HUDEP-2 (cell line): Measurements from ENCODE around the gene SLC31A1.

Experiments used
- DNase-seq, 76 experiments: peaks; one replicate each; lab custom pipeline; 2025; ENCODE audit not compliant: unreplicated experiment in 76 of 76; lab: John Stamatoyannopoulos, UW

The SLC31A1 gene

GRCh38 chr9:113258282-113258681, 36.9 kb downstream of the SLC31A1 start:
- DNase-seq: no peak

DNA sequence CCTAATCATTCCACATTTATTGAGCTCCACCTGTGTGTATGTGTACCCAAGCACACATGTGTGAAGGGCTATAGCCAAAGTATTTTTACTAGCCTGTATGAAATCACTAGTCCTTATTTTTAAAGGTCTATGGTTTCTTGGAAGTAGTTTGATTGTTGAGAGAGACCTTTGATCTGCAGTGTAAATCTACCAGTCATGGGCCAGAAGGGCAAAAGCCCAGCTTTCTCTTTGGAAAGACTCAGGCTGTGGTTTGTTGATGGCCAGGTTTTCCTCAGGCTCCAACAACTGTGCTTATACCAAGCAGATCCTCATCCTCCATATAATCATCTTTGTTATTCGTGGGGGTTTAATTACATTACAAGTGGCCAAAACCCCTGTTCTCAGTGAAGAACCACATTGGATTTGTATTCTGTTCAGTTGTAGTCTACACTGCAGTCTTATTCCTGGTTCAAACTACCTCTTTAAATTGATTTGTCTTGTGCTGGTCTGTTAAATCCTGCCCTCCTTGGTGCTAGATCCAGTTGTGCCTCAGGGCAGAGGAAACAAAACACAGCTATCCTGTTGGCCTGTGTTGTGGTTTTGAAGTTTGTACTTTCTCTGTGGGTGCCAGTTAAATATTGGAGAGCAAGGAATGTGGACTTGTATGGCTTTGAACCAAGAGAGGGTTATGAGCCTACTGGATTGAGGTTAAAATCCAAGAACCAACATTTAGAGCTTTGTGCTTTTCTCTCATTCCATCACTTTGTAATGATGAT, 40.8 kb downstream of the SLC31A1 start:
- no peak for DNase-seq

GRCh38 chr9:113266174-113266573, 44.8 kb downstream of the SLC31A1 start:
- DNase-seq: no peak

GRCh38 chr9:113267911-113268566, 46.7 kb downstream of the SLC31A1 start:
- DNase-seq: peak in 27 of 76 experiments; percentile 9 to 78 (median 45)

DNA sequence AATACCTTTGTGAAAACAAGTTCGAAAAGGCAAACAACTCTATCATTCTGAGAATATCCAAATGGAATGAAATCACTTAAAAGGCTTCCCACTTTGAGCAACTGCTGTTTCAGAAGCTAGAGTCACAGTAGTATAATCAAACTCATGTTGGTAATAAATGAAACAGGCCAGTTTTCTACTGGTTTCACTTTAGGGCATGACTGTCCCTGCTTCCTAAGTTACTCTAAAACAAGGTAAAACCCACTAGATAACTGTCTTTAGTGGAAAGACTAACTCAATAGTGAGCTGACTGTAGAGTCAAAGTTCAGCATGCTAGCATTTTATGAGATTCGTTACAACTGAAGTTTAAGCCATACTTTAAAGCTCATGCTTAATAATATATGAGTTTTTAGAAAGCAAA, 48.0 kb downstream of the SLC31A1 start:
- no peak for DNase-seq

GRCh38 chr9:113269871-113270270, 48.5 kb downstream of the SLC31A1 start:
- peak in 9 of 76 experiments; percentile 7 to 37 (median 15) for DNase-seq

- peak in 35 of 76 experiments; percentile 5 to 71 (median 44) for DNase-seq
These were observed 53.3 kb downstream of the SLC31A1 start for GRCh38 chr9:113274474-113275156.

DNA sequence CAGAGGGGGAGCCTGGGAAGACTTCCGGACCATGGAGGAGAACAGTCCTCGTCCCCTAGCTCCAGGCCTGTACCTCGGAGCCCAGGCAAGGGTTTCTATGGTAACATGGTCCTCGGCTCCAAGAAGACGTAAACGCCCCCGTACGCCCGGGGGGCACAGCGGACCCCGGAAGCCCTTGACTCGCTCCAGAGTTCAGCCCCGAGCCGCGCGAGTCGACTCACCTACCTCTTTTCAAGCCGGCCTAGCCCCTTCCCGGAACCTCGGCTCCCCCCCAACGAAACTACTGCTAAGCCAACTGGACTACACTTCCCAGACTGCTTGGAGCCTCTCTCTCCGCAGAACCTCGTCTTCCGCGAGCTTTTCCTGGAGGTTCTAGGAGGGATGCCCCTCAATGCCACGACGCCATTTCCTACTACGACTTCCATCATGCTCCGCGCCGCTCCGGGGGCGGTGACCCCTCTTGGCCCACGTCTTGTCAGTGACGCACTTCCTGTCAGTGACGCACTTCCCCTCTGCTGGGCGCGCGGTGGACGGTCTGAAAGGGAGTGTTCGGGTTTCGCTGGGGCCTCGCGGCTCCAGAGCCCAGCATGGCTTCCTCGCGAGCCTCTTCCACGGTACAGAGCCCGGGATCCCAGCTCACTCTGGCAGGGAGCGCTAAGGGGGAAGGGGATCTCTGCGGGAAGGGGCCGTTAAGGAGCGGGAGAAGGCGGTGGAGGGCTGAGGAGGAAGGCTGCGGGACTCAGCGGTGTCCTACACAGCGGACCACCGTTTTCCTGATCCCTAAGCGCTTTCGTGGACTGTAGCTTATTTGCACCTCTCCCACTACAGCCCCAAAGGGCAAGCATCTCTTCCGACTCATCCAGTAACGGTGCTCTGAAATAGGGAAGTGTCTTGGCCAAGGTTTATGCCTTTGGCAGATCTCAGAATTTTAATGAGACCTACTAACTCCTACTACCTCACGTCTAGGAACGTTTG, 54.1 kb downstream of the SLC31A1 start, which contains the start of the genes CDC26 and PRPF4:
TSS of gene CDC26 (minus strand) at position 416 of the 975 bp plus-strand sequence. CDS start 3,065 bp downstream, outside the sequence.
TSS of gene PRPF4 (plus strand) at position 502 of the 975 bp plus-strand sequence. CDS start at position 588, 86 bp downstream.
- DNase-seq: peak; percentile 54 to 95 (median 90)

DNA sequence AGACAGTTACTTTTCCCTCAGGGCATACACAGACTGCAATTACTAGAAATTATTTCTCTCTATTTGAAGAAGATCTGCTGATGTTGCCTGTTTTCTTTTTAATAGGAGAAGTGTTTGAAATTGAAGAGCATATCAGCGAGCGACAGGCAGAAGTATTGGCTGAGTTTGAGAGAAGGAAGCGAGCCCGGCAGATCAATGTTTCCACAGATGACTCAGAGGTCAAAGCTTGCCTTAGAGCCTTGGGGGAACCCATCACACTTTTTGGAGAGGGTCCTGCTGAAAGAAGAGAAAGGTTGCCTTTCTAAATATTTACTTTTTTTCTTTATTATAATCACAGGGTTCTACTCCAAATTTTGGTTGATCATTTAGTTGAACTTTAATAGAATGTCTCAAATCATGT, 57.5 kb downstream of the SLC31A1 start:
- no peak for DNase-seq

DNA sequence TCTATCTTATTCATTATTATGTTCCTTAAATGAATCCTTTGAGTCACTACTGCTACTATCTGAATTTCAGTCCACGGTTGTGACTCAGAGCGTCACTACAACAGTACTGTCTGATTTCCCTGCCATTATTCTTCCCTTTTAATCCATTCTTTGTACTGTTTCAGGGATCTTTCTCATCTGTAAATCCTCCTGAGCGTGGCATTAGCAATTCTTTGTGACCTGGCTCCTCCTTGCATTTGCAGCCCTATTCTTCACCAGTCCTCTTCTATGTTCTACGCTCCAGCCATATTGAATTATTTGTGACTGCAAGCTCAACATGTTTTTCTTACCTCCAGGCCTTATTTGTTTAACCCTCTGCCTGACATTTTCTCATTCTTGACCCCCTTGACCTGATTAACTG, 60.0 kb downstream of the SLC31A1 start:
- DNase-seq: no peak

DNA sequence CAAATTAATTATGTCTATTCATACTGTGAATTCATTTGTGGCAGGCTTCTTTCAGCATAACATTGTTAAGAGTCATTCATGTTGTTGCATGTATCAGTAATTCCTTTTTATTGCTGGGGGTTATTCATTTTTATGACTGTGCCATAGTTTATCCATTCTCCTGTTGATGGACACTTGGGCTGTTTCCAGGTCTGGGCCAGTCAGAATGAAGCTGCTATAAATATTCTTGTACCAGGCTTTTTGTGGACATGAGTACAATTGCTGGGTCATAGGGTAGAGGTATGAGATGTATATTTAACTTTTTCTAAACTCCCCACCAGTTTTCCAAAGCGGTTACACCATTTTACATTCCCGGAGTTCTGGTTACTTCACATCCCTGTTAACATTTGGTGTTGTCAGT, 67.7 kb downstream of the SLC31A1 start:
- no peak for DNase-seq

GRCh38 chr9:113290052-113290607, 68.8 kb downstream of the SLC31A1 start:
- DNase-seq: no peak

GRCh38 chr9:113293285-113293878, 72.0 kb downstream of the SLC31A1 start:
- DNase-seq: no peak

GRCh38 chr9:113296247-113296646, 74.9 kb downstream of the SLC31A1 start:
- DNase-seq: peak in 11 of 76 experiments; percentile 2 to 25 (median 13)

- DNase-seq: no peak
These were observed 75.6 kb downstream of the SLC31A1 start for GRCh38 chr9:113296796-113297558.

GRCh38 chr9:113298311-113298710, 77.0 kb downstream of the SLC31A1 start:
- no peak for DNase-seq

GRCh38 chr9:113298924-113299770, 77.8 kb downstream of the SLC31A1 start:
- DNase-seq: no peak

GRCh38 chr9:113299800-113300292, 78.5 kb downstream of the SLC31A1 start:
- DNase-seq: peak in 2 of 76 experiments; percentile 9 to 20
